Left forelimb (tissue), 1 donor: ENCODE results near the gene NFIA.

ENCODE experiments used
- DNase-seq: peaks from one replicate; pipeline ENCODE4 v3.0.0-alpha.2; 2018; ENCODE audit warnings: low spot score

The NFIA gene

DNA sequence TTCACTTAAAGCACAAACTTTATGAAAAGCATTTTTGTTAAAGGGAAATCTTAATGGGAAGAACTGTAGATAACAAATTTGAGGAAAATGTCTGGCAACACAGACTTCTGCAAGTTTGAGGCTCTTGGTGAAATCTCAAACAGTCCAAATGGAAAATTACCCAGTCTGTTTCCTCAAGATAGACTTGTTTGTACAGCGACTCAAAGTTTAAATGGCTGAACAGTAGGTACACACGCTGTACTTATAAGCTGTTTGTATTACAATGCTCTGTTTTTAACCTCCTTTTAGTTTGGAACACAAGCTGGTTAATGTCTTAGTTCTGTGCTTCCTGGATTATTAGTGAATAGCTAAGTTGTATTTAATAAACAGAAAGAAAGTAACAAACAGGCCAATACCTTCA, 217.1 kb downstream of the NFIA start:
- DNase-seq: no peak

GRCh38 chr1:61300899-61301298, 218.5 kb downstream of the NFIA start:
- DNase-seq: no peak

- DNase-seq: no peak
Measured at GRCh38 chr1:61301824-61302657, 219.7 kb downstream of the NFIA start.

- no peak for DNase-seq
Measured at GRCh38 chr1:61307422-61308142, 225.2 kb downstream of the NFIA start.

GRCh38 chr1:61310057-61310456, 227.7 kb downstream of the NFIA start:
- DNase-seq: no peak

- DNase-seq: no peak
Measured at GRCh38 chr1:61310538-61310937, 228.2 kb downstream of the NFIA start.

- DNase-seq: no peak
Measured at GRCh38 chr1:61313906-61314422, 231.6 kb downstream of the NFIA start.

DNA sequence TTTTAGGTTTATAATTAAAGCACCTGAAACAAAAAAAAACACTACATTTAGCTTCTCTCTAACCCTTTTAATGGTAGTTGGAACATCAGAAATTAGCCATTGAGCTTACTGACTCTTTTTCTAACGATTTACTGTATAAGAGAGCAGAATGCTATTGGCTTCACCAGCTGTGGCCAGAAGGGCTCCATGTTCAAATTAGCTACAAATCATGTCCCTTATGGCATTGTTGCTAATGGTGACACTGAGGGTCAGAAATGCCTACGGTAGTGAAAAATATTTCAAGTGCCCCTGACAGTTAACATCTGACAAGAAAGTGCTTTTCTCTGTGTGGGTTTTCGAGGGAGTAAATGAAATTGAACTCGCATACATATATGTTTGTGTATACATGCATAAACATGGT, 232.7 kb downstream of the NFIA start:
- DNase-seq: no peak

DNA sequence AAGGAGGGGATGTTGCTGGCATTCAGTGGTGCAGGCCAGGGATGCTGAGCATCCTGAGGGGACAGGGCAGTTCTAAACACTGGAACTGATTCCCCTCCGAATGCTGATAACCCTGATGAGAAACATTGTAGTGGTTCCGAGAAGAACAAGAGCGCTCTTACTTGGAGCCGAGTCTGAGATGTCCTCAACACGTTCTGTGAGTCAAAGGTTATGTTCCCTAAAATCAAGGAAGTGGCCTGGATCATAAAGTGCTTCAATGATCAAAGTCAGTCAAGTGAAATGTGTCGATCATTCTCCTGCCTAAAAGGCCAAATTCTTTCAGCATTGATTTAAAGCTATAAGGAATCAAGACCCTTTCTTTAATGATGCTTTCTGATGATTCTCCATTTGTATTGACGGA, 234.1 kb downstream of the NFIA start:
- no peak for DNase-seq

GRCh38 chr1:61318319-61319125, 236.2 kb downstream of the NFIA start:
- peak; percentile 73 for DNase-seq

GRCh38 chr1:61320575-61320974, 238.2 kb downstream of the NFIA start:
- no peak for DNase-seq

- DNase-seq: no peak
Measured at GRCh38 chr1:61322008-61322744, 239.8 kb downstream of the NFIA start.

DNA sequence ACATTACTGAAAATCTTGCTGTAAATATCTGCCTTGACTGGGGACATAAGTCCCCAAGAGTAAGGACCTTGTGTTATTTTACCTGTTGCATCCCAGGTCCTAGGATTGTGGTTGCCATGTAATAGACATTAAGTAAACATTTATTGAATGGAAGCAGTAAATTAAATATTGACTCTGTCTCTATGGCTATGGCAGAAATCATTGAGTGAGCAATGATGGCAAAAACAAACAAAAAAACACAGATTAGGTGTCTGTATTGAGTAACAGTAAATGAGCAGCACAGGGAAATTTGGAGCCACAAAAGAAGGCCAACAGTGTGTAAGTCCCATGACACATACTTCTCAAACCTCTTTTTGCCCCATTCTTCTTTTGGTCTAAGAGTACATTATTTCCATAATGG, 240.4 kb downstream of the NFIA start:
- DNase-seq: no peak

DNA sequence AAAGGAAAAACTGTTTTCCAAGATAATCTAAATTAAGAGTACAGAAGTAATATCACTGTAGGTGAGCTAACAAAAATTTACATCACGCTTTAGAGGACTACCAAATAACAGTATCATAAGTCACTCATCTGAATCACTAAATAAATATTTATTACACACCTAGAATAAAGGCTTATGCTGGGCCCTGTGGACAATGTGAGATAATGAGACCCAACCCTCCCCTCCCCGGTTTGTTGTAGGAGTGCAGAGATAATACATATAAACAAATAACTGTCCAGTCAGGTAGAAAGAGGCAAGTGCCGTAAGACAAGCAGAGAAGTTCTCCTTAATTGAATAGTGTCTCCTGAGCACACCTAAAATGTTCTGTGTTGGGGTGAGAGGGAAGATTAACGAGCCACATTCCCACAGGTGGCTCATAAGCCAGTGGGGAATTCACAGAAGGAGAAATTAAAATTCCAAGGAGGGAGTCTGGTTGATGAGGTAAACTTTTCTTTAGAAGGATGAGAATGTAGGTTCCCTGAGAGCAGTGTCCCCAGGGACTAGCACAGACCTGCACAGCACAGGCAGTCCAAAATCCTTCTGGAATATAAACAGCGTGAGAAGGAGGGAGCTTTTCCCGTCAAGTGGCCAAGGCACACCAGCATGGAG, 241.4 kb downstream of the NFIA start:
- no peak for DNase-seq

GRCh38 chr1:61326713-61327112, 244.4 kb downstream of the NFIA start:
- no peak for DNase-seq

DNA sequence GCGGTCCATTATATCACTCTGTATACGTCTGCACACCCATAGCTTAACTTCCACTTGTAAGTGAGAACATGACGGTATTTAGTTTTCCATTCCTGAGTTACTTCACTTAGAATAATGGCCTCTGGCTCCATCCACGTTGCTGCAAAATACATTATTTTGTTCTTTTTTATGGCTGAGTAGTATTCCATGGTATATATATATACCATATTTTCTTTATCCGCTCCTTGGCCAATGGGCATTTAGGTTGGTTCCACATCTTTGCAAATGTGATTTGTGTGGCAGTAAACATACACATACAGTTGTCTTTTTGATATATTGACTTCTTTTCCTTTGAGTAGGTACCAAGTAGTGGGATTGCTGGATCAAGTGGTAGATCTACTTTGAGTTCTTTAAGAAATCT, 245.1 kb downstream of the NFIA start:
- no peak for DNase-seq

DNA sequence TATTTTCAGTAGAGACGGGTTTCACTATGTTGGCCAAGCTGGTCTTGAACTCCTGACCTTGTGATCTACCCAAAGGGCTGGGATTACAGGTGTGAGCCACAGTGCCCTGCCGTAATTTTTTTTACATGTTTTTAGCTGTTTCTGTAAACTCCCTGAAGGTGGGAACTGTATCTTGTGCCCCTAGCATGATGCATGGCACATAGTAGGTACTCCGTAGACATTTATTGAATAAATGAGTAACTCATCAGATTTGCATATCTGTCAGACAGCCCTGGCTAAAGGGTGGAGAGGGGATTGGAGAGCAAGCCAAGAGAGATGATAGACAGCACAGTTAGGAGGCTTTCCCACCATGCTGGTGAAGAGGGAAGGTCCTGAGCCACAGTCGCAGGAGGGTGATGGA, 247.2 kb downstream of the NFIA start:
- DNase-seq: no peak

GRCh38 chr1:61330018-61330417, 247.7 kb downstream of the NFIA start:
- no peak for DNase-seq

DNA sequence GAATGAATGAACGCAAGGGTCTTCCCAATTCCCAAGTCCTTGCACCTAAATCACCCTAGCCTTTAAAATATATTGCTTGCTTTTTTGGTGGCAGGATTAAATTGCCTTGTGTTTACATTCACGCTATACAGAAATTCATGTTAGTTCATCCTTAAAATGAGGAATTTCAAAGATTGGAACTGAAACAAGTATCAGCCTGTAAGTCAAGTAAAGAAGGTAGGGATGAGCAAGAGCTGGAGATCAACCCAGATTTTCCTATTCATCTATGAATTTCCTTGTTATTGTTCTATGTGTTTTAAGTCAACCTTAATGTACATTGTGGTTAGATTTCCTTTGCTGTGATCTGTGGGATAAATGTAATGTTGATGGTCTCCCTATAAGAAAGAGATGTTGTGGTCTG, 248.2 kb downstream of the NFIA start:
- DNase-seq: no peak

- no peak for DNase-seq
Measured at GRCh38 chr1:61332196-61332753, 249.9 kb downstream of the NFIA start.

DNA sequence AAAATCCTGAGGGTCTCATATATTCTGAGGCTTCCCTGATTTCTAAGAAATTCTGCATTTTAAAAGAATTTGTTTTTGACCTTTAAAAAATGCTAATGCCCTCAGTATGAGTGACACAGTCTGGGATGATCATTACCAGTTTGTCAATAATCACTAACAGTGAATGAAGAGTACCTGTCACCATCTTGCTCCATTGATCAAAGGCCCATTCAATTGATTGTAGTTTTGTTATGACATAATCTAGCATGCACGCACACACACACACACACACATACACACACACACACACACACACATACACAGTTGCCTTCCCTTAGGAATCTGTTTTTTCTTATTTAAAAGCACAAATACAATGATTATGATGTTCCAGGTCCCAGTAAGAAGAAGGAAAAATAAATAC, 250.4 kb downstream of the NFIA start:
- DNase-seq: no peak
